Activated CD4-positive, alpha-beta T cell treated with anti-CD3 and anti-CD28 coated beads for 48 hours (primary cell): Measurements from ENCODE around the gene TANGO2.

Source experiments
- DNase-seq: peaks from one replicate; pipeline ENCODE4 v3.0.0-alpha.2; 2020

Gene TANGO2

DNA sequence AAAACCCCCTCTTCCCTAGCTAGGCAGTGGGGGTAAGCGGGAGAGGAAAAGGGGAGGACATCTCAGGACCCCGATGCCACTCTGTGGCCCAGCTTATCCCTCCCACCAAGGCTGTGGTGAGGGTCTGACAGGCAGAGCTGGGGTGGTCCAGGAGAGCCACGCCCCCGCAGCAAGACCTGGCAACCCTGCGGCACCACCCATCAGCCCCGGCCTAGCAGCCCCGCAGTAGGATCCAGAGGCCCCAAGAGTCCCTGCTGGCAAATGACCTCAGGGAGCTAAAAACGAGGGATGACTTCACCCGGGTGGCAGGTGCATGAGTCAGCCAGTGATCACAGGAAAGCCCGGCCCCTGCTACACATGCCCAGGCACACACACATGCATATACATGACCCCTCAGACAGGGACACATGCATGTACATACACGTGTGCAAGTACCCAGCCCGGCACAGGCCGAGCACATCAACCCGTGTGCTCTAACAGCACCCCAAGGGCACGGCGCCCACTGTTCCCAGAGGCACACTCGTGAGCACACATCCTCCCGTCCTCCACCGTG lies 36.6 kb upstream of the TANGO2 start:
- peak; percentile 40 for DNase-seq

DNA sequence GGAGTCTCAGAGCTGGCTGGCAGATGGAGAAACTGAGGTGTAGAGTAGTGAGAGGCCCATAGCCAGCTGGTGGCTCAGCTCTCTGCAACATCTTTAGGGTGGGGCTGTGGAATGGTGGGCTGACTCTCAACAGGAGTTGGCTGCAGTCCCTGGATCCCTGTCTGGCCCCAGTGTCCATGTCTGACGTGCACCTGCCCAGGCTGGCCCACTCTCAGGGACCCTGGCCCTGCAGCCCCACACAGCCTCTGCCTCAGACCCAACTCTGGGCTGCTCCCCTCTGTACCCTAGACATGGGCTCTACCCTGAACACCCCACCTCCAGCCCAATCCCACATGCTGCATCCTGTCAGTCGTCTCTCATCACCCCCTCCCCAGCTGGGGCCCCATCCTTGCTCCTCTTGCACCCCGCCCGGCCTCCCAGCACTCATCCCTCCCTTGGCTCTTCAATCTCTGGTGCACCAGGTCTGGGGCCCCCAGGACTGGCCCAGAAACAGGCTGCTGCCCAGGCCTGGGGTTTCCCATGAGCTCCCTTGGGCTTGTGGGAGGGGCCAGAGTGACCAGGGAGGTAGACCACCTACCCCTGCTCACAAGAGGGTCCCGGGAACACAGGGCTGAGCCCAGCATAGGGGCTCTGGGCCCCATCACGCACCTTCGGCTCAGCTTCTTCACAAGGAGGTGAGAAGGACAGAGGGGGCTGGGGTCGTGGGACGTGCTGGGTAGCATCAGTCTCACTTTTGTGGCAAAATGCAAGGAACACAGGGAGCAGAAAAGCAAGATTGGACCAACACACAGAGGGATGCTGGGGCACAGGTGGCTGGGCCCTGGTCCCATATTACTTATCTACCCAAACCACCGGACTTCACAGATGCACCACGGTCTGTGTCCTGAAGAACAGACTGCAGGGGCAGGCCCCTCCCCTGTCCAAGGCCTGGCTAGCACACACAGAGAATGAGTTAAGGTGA lies 35.8 kb upstream of the TANGO2 start:
- no peak for DNase-seq

DNA sequence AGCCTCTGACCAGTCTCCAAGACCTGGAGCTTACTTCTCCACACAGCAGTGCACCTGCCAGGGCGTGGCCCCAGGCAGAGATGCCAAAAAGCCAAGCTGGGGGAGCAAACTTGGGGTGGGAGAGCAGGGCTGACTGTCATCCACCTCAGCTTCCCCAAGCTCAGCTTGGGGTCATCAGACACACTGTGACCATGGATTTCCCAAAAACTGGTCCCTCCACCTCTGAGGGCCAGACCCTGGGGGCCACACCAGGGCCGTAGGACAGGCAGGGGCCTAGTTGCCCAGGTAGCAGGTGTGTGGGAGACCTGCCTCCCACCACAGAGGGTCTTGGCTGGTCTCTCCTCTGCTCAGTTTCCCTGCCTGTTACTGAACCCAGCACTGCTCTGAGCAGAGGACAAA lies 34.9 kb upstream of the TANGO2 start:
- DNase-seq = no peak

DNA sequence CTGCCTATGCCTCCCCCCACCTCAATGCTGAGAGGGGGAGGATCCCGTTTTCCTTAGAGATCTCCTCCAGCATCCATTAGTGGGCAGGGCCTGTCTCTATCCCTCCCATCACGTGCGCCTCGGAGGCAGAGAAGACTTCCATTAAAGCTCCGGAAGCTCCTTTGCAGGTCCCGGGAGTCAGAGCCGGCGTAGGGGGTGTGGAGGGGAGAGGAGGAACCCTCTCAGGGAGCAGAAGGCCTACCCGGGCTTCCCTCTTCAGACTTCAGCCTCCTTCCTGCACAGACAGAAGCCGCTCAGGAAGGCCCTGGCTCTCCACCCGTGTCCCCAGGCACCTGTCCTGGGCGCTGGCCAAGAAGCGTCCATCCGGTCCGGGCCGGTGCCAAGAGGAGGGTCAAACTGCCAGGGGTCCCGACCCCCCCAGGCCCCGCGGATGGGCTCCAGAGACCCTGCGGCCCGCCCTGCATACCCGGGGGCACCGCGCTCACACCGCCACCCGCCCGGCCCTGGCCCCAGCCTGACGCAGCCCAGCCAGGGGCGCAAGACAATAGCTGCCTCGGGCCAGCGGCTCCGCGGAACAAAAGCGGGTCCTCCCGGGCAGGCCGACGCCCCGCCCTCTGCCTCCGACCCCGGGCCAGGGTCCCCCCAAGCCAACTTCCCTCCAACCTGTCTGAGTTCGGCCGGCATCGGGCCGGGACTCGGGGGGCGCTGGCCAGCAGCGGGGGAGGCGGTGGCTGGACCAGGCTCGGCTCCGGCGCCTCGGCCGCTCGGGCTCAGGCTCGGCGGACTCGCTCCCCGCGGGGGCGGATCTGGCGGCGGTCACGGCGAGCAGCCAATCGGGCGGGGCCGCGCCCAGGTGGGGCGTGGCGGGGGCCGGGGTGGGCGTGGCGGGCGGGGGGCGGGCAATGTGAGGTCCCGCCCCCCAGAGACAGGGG lies 34.2 kb upstream of the TANGO2 start:
- peak; percentile 75 for DNase-seq

GRCh38 chr22:19987394-19988306 lies 33.3 kb upstream of the TANGO2 start:
- no peak for DNase-seq

GRCh38 chr22:19988331-19988808 lies 32.5 kb upstream of the TANGO2 start:
- no peak for DNase-seq

- DNase-seq = no peak
These were observed 31.8 kb upstream of the TANGO2 start for GRCh38 chr22:19988965-19989724.

DNA sequence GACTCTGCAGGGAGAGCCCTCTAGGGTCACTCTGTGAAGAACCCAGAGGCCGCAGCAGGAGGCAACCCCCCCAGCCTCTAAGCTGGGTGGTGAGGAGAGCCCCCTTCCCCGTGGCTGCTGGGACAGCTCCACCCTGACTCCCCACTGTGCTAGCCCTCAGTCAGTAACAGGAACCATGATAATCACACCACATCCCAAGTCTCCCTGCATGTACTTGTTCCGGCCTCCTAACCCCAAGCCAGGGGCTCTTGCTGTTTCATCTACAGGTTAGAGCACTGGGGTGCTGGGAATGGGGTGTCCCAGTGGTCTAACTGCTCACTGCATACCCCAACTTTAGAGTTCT lies 31.2 kb upstream of the TANGO2 start:
- no peak for DNase-seq

- DNase-seq = no peak
These were observed 30.7 kb upstream of the TANGO2 start for GRCh38 chr22:19990188-19990587.

GRCh38 chr22:19990609-19991394 lies 30.1 kb upstream of the TANGO2 start:
- DNase-seq = no peak

DNA sequence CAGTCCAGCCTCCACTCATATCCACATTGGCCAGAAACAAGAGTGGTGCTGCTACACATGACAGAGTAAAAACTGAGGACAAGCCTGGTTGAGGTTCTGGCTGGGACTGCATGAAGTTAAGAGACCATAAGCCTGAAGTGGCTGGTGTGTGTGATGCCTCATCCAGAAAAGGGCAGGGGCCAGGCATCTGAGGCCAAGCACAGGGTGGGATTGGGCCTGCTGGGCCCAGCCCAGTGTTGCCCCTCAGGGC lies 29.6 kb upstream of the TANGO2 start:
- DNase-seq = no peak

DNA sequence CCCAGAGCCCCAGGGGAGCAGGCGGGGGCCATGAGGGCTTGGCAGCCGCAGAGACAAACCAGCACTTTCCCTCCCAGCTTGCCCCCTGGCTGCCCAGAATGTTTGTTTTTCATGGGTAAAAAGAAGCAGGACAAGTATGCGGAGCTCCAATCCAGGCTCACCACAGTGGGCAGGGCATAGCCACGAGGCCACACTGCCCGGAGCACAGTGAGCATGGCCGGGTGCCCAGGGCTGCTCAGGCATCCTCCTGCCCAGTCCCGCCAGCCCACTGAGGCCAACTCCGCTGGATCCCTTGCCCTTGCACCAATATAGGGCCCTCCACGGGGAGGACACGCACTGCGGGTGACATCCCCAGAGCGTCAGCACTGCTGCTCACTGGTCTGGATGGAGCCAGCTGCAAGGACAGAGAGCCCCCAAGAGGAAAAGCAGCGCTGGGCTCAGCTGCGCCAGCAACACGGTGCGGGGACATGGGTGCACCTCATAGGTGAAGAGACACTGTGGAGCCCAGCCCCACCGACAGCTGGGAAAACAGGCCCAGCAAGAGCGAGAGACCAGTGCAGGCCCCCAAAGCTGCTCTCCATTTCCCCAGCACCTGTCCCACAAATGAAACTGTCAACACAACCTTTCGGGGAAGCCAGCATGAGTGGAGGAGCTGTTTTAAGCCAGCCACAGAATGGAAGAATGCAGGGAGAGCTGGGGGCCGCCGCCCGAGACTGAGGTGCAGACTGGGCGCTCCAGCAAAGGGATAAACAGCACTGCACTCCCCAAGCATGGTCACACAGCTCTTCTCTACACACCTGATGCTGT lies 29.1 kb upstream of the TANGO2 start:
- no peak for DNase-seq

- no peak for DNase-seq
These were observed 28.4 kb upstream of the TANGO2 start for GRCh38 chr22:19992481-19992911.

GRCh38 chr22:19992921-19993355 lies 28.0 kb upstream of the TANGO2 start:
- no peak for DNase-seq

DNA sequence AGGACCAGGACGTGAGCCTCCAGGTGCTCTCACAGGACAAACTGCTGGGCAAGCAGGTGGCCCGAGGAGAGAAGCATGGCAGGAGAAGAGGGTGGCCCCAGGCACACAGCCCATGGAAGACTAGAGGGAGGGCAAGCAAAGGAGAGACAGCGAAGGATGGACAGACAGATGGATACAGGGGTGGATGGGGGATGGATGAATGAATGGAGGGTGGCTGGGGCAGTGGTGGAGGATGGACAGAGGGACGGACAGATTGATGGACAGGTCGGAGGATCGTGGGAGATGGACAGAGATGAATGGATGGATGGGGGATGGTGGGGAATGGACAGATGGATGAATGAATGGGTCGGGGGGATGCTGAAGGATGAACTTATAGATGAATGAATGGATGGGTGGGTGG lies 27.0 kb upstream of the TANGO2 start:
- no peak for DNase-seq

- no peak for DNase-seq
These were observed 25.9 kb upstream of the TANGO2 start for GRCh38 chr22:19994851-19995610.

GRCh38 chr22:19995611-19996339 lies 25.1 kb upstream of the TANGO2 start:
- DNase-seq = no peak

- no peak for DNase-seq
These were observed 24.1 kb upstream of the TANGO2 start for GRCh38 chr22:19996694-19997384.
